ENCODE results near the gene DDX39B. TPM values are rescaled to one million over a fixed set of nuclear protein-coding genes. Genes with fewer than 3 reads are reported as not detected.
"Not testable (repeated sequence)": the region's sequence is repeated elsewhere in the genome, so short reads cannot be mapped to it uniquely, and the experiment has no call there.

Gene DDX39B
- total RNA-seq, 2 donors from 2014 or later = 558 to 568 TPM

DNA sequence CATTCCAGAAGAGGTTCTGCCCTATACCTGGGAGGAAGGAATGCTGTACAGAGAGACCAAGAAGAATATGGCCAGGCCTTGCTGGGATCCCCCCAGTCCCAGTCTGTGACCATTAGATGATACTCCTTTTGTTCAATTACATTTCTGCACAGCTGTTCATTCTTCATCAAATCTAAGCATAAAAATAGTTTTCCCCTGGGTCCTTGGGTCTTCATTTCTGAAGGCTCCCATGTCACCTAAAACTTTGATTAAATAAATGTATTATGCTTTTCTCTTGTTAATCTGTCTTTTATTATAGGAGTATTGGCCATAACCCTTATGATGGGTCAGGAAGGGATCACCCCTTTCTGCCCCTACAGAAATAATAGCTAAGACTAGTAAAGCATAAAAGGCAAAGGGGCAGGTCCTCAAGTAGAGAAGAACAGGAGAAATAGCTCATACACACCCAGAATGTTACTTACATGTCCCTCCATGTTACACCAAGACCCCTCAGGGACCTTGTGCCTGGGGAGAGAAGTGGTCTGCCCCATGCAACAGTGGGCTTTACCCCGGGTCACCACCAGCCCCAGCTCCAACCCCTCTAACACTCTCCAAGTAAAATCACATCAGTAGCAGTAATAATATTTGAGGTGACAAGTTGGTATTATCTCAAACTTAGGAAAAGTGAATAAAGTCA is 28.2 kb upstream of the DDX39B start:
- peak overlapping the region; percentile 100 for H3K4me3 Mint-ChIP-seq

GRCh38 chr6:31568537-31568961 is 26.7 kb upstream of the DDX39B start:
- Mint-ChIP-seq H3K4me3 (peak overlapping the region; percentile 100), H3K27me3 (no peaks in the 10 kb centered on the region), H3K27ac (peak overlapping the region; percentile 66), H3K9me3 (no peaks in the 10 kb centered on the region), H3K36me3 (ENCODE audit: low read depth) (peaks cover 42% of the 10 kb centered on the region), H3K4me1 (peaks cover 66% of the 10 kb centered on the region)
- peak; percentile 63 for ATAC-seq (replicated peaks)

More for the DNA sequence above, 28.2 kb upstream of the DDX39B start:
- Mint-ChIP-seq H3K9me3 (no peaks in the 10 kb centered on the region), H3K4me1 (peaks cover 59% of the 10 kb centered on the region), H3K36me3 (ENCODE audit: low read depth) (peaks cover 46% of the 10 kb centered on the region), H3K27me3 (no peaks in the 10 kb centered on the region), H3K27ac (peak overlapping the region; percentile 97)
- ATAC-seq (replicated peaks) = no peak

GRCh38 chr6:31567531-31568370 is 25.9 kb upstream of the DDX39B start:
- no peaks in the 10 kb centered on the region for H3K27me3 Mint-ChIP-seq
- H3K9me3 Mint-ChIP-seq = no peaks in the 10 kb centered on the region
- peaks cover 34% of the 10 kb centered on the region for H3K36me3 Mint-ChIP-seq (ENCODE audit: low read depth)
- peak; percentile 23 for ATAC-seq (replicated peaks)
- H3K4me3 Mint-ChIP-seq = peak overlapping the region; percentile 100
- peak overlapping the region; percentile 66 for H3K27ac Mint-ChIP-seq
- peaks cover 67% of the 10 kb centered on the region for H3K4me1 Mint-ChIP-seq

GRCh38 chr6:31560697-31561058 is 18.9 kb upstream of the DDX39B start:
- Mint-ChIP-seq H3K4me3 (peak overlapping the region; percentile 65), H3K4me1 (peaks cover 61% of the 10 kb centered on the region), H3K9me3 (no peaks in the 10 kb centered on the region), H3K36me3 (ENCODE audit: low read depth) (peaks cover 64% of the 10 kb centered on the region), H3K27ac (peak overlapping the region; percentile 85), H3K27me3 (no peaks in the 10 kb centered on the region)
- ATAC-seq (replicated peaks) = no peak

DNA sequence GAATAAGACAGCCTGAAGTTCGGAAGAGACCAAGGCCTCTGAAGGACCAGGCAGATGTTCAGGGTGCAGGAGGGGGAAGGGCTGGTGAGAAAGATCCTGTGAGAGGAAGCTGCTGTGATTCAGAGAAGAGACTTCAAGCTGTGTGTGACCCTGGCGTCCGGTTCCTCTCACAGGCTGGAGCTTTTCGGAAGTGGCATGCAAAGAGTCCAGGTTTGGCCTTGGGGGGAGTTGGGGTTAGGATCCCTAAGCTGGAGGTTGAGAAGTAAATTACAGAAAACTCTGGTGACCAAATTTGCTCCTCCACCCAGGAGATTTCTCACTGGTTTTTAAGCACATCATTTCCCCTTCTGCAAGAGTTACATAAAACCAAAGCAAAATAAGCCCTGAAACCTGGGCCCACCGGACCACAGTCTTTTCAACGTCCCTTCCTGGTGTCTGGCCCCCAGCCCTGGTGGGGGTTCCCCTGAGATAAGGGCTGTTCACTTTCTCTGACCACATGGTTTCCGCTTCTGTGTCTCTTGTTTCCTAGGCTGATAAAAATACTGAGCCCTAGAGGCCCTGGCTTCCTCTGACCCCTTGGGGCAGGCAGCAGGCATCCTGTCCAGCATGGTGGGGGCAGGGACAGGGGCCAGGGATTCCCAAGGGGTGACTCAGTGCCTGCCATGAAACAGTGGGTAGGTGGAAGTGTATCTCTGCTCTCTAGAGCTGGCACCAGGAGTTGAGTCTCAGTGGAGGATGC is 18.3 kb upstream of the DDX39B start:
- Mint-ChIP-seq H3K4me1 (peaks cover 57% of the 10 kb centered on the region), H3K27ac (peak overlapping the region; percentile 85), H3K27me3 (no peaks in the 10 kb centered on the region), H3K9me3 (no peaks in the 10 kb centered on the region), H3K36me3 (ENCODE audit: low read depth) (peaks cover 64% of the 10 kb centered on the region), H3K4me3 (peak overlapping the region; percentile 65)
- peak; percentile 66 for ATAC-seq (replicated peaks)

DNA sequence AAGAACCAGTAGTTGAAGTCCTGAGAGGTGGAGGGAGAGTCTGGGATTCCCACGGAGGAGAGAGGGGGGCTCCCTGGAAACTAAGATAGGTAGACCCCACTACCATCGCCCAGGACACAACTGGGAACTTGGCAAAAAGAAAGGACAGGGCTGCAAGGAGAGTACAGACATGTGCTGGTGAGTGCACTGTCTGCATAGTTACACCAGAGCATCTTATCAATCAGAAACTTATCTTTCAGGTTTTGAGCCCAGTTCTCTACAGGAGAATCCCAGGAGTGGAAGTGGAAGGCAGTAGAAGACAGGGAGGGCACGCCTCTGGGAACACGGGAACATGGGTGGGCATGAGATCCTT is 17.8 kb upstream of the DDX39B start:
- ATAC-seq (replicated peaks) = peak; percentile 18
- Mint-ChIP-seq H3K27me3 (no peaks in the 10 kb centered on the region), H3K9me3 (no peaks in the 10 kb centered on the region), H3K4me1 (peaks cover 55% of the 10 kb centered on the region), H3K27ac (peak overlapping the region; percentile 85), H3K36me3 (ENCODE audit: low read depth) (peaks cover 65% of the 10 kb centered on the region), H3K4me3 (peak overlapping the region; percentile 65)

DNA sequence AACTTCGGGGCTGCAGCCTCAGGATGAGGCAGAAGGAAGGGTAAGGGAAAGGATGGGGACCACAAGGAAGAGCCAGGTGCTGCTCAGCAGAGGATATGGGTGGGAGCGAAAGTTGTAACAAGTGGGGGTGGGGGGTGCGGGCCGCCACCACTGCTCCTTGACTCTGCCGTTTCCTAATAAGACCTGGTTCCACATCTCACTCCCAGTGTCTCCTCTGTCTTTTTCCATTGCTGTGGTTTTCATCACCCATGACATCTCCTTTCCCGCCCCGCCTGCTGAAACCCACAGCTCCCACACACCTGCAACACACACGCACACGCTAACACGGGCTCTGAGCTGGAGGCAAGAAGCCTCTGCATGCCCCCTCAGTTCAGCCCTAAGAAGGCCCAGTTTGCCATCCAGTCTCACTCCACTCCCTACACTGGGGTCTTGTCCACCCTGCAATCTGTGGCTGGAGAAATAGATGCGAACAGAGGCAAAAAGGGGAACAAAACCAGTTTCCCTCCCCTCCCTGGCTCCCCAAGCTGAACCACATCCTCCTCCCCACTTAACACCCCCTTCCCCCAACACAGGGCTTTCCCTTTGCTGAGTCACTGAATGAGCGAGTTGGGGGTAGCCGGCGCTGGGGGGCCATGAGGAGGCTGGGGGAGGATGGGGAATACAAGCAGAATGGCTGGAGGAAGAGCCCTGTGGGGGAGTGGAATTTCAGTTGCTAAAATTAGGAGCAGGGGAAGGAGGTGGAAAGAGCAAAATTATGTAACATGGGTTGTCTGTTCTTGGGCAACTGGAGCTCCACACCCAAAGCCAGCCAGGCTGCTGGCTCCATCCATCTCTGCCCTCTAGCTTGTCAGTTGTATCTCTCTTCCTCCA is 17.1 kb upstream of the DDX39B start:
- Mint-ChIP-seq H3K4me1 (peaks cover 54% of the 10 kb centered on the region), H3K27ac (peak overlapping the region; percentile 85), H3K4me3 (peak overlapping the region; percentile 65), H3K9me3 (no peaks in the 10 kb centered on the region), H3K36me3 (ENCODE audit: low read depth) (peaks cover 68% of the 10 kb centered on the region), H3K27me3 (no peaks in the 10 kb centered on the region)
- ATAC-seq (replicated peaks) = peak; percentile 59

DNA sequence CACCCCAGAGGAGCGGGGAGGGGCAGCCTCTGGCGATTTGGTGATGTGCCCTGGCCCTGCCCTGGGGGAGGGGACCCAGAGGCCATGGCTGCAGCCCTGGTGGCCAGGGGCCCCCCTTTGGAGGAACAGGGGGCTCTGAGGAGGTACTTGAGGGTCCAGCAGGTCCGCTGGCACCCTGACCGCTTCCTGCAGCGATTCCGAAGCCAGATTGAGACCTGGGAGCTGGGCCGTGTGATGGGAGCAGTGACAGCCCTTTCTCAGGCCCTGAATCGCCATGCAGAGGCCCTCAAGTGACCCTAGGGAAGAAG is 16.5 kb upstream of the DDX39B start:
- Mint-ChIP-seq H3K9me3 (no peaks in the 10 kb centered on the region), H3K4me1 (peaks cover 50% of the 10 kb centered on the region), H3K27me3 (no peaks in the 10 kb centered on the region), H3K27ac (peak overlapping the region; percentile 85), H3K4me3 (peak overlapping the region; percentile 65), H3K36me3 (ENCODE audit: low read depth) (peaks cover 66% of the 10 kb centered on the region)
- ATAC-seq (replicated peaks) = no peak

- Mint-ChIP-seq H3K4me1 (peaks cover 45% of the 10 kb centered on the region), H3K27ac (peak overlapping the region; percentile 85), H3K36me3 (ENCODE audit: low read depth) (peaks cover 70% of the 10 kb centered on the region), H3K4me3 (peak overlapping the region; percentile 65), H3K9me3 (no peaks in the 10 kb centered on the region), H3K27me3 (no peaks in the 10 kb centered on the region)
- no peak for ATAC-seq (replicated peaks)
Observed at GRCh38 chr6:31557443-31558317, 15.9 kb upstream of the DDX39B start.

DNA sequence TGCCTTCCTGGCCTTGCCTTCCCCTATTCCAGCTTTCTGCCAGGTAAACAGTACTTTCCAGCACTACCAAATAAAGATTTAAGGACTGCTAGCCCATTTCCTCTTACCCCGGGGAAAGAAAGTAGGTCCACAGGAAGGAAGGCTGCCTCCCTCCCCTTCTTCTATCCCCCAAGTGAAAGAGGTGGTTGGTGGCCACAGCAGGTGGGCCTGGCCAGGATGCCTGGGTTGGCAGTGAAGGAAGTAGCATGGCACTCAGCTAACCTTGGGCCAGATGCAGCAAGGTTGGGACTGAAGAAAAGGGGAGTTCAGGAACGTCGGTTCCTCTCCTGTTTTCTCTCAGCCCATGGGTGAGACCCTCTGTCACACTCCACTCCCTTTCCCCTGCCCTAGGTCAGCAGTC is 14.5 kb upstream of the DDX39B start:
- H3K27me3 Mint-ChIP-seq = no peaks in the 10 kb centered on the region
- H3K27ac Mint-ChIP-seq = peak overlapping the region; percentile 41

GRCh38 chr6:31551371-31551770 is 9.6 kb upstream of the DDX39B start:
- Mint-ChIP-seq H3K4me3 (peak overlapping the region; percentile 62), H3K36me3 (ENCODE audit: low read depth) (peaks cover 68% of the 10 kb centered on the region), H3K27ac (peak overlapping the region; percentile 20)
- H3K4me1 Mint-ChIP-seq, H3K9me3 Mint-ChIP-seq, H3K27me3 Mint-ChIP-seq: not testable (repeated sequence)
- peak; percentile 27 for ATAC-seq (replicated peaks)

More for the DNA sequence above, 14.5 kb upstream of the DDX39B start:
- Mint-ChIP-seq H3K36me3 (ENCODE audit: low read depth) (peaks cover 74% of the 10 kb centered on the region), H3K4me1 (peaks cover 37% of the 10 kb centered on the region), H3K9me3 (no peaks in the 10 kb centered on the region), H3K4me3 (peak overlapping the region; percentile 65)
- ATAC-seq (replicated peaks) = no peak

GRCh38 chr6:31548544-31548873 is 6.7 kb upstream of the DDX39B start:
- H3K27me3 Mint-ChIP-seq = no peaks in the 10 kb centered on the region
- H3K9me3 Mint-ChIP-seq = no peaks in the 10 kb centered on the region
- no peak overlapping the region for H3K27ac Mint-ChIP-seq
- H3K36me3 Mint-ChIP-seq (ENCODE audit: low read depth) = peaks cover 57% of the 10 kb centered on the region
- ATAC-seq (replicated peaks) = no peak
- peak overlapping the region; percentile 88 for H3K4me3 Mint-ChIP-seq
- peaks cover 13% of the 10 kb centered on the region for H3K4me1 Mint-ChIP-seq

- Mint-ChIP-seq H3K27ac (peak overlapping the region; percentile 87), H3K4me1 (peaks cover 13% of the 10 kb centered on the region), H3K4me3 (peak overlapping the region; percentile 88), H3K27me3 (no peaks in the 10 kb centered on the region), H3K36me3 (ENCODE audit: low read depth) (peaks cover 51% of the 10 kb centered on the region), H3K9me3 (no peaks in the 10 kb centered on the region)
- no peak for ATAC-seq (replicated peaks)
Observed at GRCh38 chr6:31547727-31548543, 6.1 kb upstream of the DDX39B start.
